Activated CD4-positive, CD25-positive, alpha-beta regulatory T cell (primary cell): Measurements from ENCODE around the gene LDLRAD3.

ENCODE experiments used
- DNase-seq, 4 experiments: peaks; one replicate each; lab custom pipeline; 2025; lab: John Stamatoyannopoulos, UW

Gene LDLRAD3

DNA sequence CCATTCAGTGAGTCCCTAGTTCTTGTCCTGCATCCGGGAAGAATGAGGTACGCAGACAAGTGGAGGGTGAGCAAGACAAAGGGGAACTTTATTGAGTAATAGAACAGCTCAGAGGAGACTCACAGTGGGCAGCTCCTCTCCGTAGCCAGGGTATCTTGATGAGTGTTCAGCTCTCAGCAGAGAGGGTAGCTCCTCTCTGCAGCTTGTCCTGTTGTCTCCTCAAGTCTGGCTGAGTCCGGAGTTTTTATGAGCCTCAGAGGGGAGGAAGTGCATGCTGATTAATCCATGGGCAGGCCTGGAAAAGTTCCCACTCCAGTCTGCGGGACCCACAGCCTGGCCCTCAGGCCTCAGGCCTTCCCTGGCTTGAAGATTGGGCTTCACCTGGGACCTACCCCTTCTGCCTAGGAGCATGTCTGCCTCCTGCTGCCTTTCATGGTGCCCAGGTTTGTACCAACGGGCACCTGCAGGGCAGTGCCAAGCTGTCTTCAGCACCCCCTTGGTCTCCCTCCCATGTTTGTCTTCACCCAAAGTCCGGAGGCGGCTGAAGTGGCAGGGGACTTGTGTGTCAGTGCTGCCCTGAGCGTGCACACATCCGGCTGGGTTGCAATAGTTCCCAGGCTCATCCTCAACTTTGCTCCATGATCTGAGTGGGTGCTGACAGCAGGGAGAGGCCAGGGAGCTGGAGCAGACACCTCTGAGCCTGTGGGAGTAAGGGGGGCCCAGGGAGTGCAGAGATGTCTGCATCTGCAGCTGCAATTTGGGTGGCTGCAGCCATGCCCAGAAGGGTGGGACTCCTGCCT lies 134.2 kb downstream of the LDLRAD3 start:
- DNase-seq: no peak

DNA sequence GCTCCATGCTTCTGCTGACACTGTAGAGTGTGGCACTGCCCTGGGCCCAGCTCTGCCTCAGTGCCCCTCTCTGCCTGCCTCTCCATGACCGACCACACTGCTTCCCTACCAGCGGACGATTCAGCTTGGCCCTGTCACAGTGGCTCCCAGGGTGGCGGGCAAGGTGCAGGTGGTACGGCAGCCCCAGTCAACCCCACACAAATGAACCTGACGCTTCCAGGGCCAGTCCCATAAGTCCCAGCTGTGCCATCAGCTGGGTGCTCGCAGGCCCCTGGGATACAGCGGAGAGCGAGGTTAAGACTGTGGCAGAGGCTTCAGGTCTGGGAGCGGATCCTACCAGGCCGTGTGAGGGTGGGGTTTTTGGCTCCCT lies 134.8 kb downstream of the LDLRAD3 start:
- no peak for DNase-seq

DNA sequence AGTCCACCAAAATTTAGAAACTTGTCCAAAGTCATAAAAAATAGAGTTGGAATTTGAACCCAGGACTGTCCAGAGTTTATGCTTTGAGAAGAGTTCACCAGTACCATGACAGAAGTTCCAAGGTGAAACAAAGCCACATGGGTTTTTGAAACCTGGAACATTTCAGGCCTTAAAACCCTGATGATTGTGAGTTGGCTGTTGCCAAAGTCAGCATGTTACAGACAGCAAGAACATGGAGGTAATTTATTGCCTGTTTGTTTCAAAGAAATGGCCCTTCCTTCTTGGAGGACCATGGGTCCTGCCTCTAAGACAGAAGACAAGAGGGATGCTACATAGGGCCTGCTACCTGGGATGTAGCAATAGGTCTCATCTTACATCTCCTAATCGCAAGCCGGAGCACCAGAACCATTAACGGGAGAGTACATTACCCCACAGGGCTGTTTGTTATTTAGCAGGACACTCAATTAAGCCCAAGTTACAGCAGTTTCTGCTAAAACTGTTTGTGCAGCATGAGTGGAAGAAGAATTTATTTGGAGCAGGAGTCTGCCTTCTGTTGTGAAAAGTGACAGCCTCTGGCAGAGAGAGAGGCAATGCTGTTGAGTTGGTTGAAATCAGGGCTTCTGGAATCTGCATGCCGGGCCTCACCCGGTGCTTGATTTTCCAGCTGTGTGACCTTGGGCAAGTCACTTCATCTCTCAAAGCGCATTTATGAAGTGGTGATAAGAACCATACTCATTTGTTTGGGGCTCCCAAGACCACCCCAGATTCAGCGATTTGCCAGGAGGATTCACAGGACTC lies 136.2 kb downstream of the LDLRAD3 start:
- DNase-seq: no peak

GRCh38 chr11:36081274-36081945 lies 137.5 kb downstream of the LDLRAD3 start:
- DNase-seq: no peak

DNA sequence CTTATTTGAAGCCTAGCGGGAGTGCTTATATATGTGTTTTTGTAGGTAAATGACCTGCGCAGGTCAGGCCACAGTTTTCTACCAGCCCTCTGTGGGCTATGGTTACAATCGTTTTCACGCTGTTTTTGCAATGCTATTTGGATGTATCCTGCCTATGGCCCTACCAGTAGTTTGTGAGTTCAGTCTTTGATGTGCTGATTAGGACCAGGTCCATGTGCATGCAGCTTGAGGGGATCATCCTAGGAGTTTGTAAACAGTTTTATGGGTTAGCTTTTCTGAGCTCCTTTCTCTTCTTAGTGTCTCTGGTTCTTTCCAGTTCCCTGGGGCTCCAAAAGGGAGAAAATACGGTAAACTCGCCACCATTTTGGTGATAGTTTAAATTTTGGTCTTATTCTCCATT lies 142.5 kb downstream of the LDLRAD3 start:
- no peak for DNase-seq

DNA sequence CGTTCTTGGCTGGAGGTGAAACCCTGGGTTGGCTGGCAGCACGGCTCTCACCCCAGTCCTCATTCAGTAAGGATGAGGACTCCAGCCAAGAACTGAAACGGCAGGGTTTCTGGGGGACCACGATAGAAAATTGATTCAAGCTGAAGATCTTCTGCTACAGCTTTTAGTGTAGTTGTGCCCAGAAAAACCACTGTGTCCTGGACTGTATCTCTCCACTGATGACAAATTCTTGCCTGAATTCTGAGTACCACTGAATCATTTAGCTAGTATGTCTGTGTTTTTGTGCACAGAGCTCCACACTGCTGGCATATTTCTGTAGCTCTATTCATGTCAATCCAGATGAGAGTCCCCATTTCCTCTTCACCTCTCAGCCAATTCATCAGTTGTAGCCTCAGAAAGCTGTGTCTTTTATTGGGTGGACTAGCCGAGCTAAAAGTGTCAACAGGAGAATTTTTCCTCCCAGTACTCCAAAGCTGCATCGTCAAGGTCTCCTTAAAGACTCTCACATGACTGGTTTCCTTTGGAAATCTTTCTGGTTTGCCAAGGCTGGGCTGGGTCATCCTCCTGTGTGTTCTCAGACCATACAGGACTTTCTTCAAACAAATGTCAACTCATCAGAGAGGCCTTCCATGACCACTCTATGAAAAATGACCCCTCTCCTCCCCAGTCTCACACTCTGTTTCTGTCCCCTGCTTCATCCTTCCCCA lies 144.6 kb downstream of the LDLRAD3 start:
- DNase-seq: no peak

DNA sequence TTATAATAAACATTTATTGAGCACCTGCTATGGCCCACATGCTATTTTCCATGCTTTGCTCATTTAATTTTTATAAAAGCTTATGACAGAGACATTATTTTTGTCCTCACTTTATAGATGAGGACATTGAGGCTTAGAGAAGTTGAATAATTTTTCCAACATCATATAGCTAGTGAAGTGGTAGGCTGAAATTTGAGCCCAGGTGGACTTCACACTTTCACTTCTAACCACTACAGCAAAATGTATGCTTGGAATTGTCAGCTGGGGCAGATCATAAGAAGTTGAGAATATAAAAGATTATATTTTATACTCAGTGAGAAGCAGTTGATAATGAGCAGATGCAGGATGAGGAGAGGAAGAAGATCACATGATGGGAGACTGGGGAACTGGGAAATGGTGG lies 146.1 kb downstream of the LDLRAD3 start:
- DNase-seq: no peak

- DNase-seq: no peak
Measured at GRCh38 chr11:36090356-36091109, 146.7 kb downstream of the LDLRAD3 start.

GRCh38 chr11:36091256-36091811 lies 147.5 kb downstream of the LDLRAD3 start:
- DNase-seq: no peak

DNA sequence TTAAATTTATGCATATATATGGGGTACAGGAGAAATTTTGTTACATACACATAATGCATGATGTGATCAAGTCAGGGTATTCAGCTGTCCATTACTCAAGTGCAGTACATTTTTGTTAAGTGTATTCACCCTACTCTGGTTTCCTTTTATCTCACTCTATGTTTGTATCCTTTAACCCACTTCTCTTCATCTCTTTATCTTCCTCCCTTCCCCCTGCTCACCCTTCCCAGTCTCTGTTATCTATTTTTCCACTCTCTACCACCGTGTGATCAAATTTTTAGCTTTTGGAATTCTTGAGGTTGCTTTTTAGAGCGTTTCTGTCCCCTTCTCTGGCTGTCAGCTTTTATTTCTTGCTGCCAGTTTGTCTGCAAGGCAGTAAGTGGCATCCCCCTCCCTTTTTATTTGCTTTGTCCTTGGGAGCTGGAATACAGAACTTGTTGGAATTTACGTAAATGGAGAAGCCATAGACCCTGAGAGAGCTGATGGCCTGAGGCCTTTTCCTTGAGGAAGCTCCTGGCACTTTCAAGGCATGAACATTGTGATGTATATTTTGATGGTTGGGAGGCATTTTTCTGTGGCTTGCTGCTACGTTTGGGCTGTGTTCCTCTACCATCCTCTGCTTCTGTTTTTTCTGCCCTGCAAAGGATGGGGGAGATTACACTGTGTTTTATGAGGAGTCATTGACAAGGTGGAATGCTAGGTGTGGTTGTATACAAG lies 148.6 kb downstream of the LDLRAD3 start:
- DNase-seq: no peak

- DNase-seq: no peak
Measured at GRCh38 chr11:36093548-36093947, 149.7 kb downstream of the LDLRAD3 start.

- DNase-seq: no peak
Measured at GRCh38 chr11:36094164-36094563, 150.3 kb downstream of the LDLRAD3 start.

- no peak for DNase-seq
Measured at GRCh38 chr11:36095716-36096115, 151.9 kb downstream of the LDLRAD3 start.

DNA sequence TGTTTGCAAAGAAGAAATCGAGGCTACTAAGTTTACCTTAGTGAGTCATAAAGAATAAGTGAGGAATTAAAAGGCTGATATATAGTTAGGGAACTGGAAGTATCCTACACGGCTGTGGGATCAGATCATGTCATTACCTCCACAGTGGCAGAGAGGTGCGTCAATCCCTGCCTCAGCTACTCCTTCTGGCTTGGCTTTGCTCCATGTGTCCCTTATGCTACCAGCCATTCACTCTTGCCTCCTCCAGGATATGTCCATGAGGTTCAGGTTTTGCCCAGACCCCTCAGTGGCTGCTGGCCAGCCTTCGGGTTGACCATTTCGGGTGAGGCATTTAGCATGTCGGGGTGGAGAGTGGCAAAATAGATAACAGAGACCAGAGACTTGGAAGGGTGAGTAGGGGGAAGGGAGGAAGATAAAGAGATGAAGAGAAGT lies 153.4 kb downstream of the LDLRAD3 start:
- no peak for DNase-seq

- DNase-seq: no peak
Measured at GRCh38 chr11:36098087-36098486, 154.2 kb downstream of the LDLRAD3 start.

DNA sequence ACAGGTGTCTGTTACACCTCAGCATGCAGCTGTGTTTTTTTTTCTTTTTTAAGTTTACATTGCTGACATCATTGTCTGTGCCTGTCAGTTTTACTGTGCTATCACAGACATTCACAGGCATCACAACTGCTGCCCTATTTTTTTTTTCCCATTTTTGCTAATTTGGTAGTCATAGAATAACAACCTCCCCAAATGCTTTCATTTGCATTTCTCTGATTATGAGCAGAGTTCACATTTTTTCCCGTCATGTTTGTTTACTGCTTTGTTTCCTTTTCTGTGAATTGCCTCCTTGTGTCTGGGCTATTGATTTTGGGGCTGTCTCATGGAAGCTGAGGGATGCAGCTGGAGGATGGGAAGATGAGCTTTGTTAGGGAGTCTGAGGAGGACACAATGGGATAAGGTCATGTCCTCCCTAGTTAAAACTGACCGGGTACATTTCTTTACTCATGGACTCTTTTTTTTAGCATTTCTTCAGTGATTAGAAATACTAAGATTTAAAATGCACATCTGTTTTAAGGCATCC lies 155.1 kb downstream of the LDLRAD3 start:
- DNase-seq: no peak

- DNase-seq: no peak
Measured at GRCh38 chr11:36101466-36101865, 157.6 kb downstream of the LDLRAD3 start.

GRCh38 chr11:36102868-36103267 lies 159.0 kb downstream of the LDLRAD3 start:
- no peak for DNase-seq

GRCh38 chr11:36103933-36104530 lies 160.2 kb downstream of the LDLRAD3 start:
- DNase-seq: no peak

- DNase-seq: no peak
Measured at GRCh38 chr11:36104660-36104992, 160.8 kb downstream of the LDLRAD3 start.
